Prostate gland (tissue), 2 donors: ENCODE data around the gene KRT75.

Experiments used
- CTCF ChIP-seq, 4 experiments: fragments of 200-600 bp in 2 of 4; fragments of 450-650 bp in 2 of 4; sonication (generic) in 2 of 4; IDR thresholded peaks; 1 replicate in 3 of 4; 2 replicates in 1 of 4; pipeline ENCODE4 v1.5.1; 2016 to 2019; ENCODE audit warnings: antibody characterized with exemption in 4 of 4, mild to moderate bottlenecking in 2 of 4, moderate library complexity in 2 of 4
- POLR2A ChIP-seq: fragments of 450-650 bp; IDR thresholded peaks from one replicate; pipeline ENCODE4 v1.6.1; 2016; ENCODE audit warnings: antibody characterized with exemption, mild to moderate bottlenecking

DNA sequence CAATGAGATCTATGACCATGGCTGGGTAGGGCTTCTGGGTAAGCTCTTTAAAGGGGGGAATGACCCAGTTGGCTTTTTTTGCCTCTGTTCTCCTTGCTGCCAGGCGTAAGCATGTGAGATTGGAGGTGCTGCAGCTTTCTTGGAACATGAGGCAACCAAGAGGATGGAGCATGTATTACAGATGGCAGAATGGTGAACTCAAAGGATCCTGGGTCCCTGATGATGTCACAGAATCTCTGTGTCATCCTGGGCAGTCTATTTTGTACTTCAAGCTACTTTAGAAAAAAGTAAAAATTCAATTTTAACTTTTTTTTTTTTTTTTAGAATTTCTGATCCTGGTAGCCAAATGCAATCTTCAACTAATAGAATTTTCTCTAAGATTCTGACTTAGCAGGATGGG, 36.0 kb downstream of the KRT75 start:
- TF ChIP-seq CTCF (IDR thresholded peaks at IDR 0.05) (no peak), POLR2A (no peak)
